DND-41 (cell line): ENCODE data around the gene ZNF805.
"Not testable (repeated sequence)": the region's sequence is repeated elsewhere in the genome, so short reads cannot be mapped to it uniquely, and the experiment has no call there.

ENCODE experiments used
- ATAC-seq: fragments of 200-7000 bp; cut with Tn5 transposase; 3 replicates; pipeline ENCODE4 v1.9.1; 2021; ENCODE audit warnings: low read depth; ENCODE audit not compliant: insufficient read depth
- DNase-seq: peaks from one replicate; pipeline ENCODE4 v3.0.0-alpha.2; 2020
- H2AFZ ChIP-seq: 2 replicates; pipeline ENCODE4 v1.6.0; 2012; ENCODE audit warnings: low read depth, low read length
- H3K27ac ChIP-seq: 2 replicates; pipeline ENCODE4 v1.5.1; 2012; ENCODE audit warnings: low read length, inconsistent platforms
- H3K27me3 ChIP-seq: fragments of 200-600 bp; sonication (generic); 2 replicates; pipeline ENCODE4 v1.6.0; 2012; ENCODE audit warnings: low read length, mild to moderate bottlenecking, inconsistent platforms; ENCODE audit not compliant: insufficient read depth, poor library complexity
- H3K36me3 ChIP-seq: 2 replicates; pipeline ENCODE4 v1.5.1; 2012; ENCODE audit warnings: low read length, inconsistent platforms; ENCODE audit not compliant: insufficient read depth
- H3K4me1 ChIP-seq: 2 replicates; pipeline ENCODE4 v1.5.1; 2012; ENCODE audit warnings: mild to moderate bottlenecking, low read length; ENCODE audit not compliant: insufficient read depth
- H3K4me2 ChIP-seq: 2 replicates; pipeline ENCODE4 v1.6.0; 2012; ENCODE audit warnings: mild to moderate bottlenecking, moderate library complexity, low read length, inconsistent platforms; ENCODE audit not compliant: insufficient read depth
- H3K4me3 ChIP-seq, 2 experiments: fragments of 200-600 bp in 1 of 2; shearing (Covaris generic) in 1 of 2; 2 replicates each; pipeline ENCODE4 v1.5.1; 2012 to 2016; ENCODE audit warnings: inconsistent platforms in 2 of 2, low read length in 2 of 2, mild to moderate bottlenecking in 2 of 2, low read depth in 1 of 2, moderate library complexity in 1 of 2
- H3K79me2 ChIP-seq: 2 replicates; pipeline ENCODE4 v1.6.0; 2012; ENCODE audit warnings: low read length, inconsistent platforms; ENCODE audit not compliant: insufficient read depth
- H3K9ac ChIP-seq: 2 replicates; pipeline ENCODE4 v1.6.0; 2012; ENCODE audit warnings: low read depth, mild to moderate bottlenecking, inconsistent platforms, low read length, moderate library complexity
- H3K9me3 ChIP-seq: 2 replicates; pipeline ENCODE4 v1.5.1; 2012; ENCODE audit warnings: low read length, moderate library complexity, mild to moderate bottlenecking, inconsistent platforms; ENCODE audit not compliant: insufficient read depth, severe bottlenecking
- H4K20me1 ChIP-seq: 2 replicates; pipeline ENCODE4 v1.6.0; 2012; ENCODE audit warnings: low read length; ENCODE audit not compliant: insufficient read depth
- CTCF ChIP-seq: IDR thresholded peaks from 2 replicates; pipeline ENCODE4 v1.5.1; 2012; ENCODE audit warnings: borderline replicate concordance, low read length, moderate library complexity, mild to moderate bottlenecking; ENCODE audit not compliant: poor library complexity, severe bottlenecking; ENCODE audit errors: extremely low read depth
- EZH2 ChIP-seq: IDR thresholded peaks from 3 replicates; pipeline ENCODE4 v1.6.1; 2012; ENCODE audit warnings: borderline replicate concordance, low read depth, mild to moderate bottlenecking, moderate library complexity, low read length, inconsistent platforms; ENCODE audit not compliant: severe bottlenecking

Gene ZNF805

GRCh38 chr19:57245066-57245465 lies 4.6 kb downstream of the ZNF805 start:
- Histone ChIP-seq H3K4me3 (no peak overlapping the region), H3K9ac (no peak overlapping the region), H3K27ac (no peak overlapping the region), H3K4me2 (no peak overlapping the region), H2AFZ (no peak overlapping the region), H3K36me3 (peaks cover 67% of the 10 kb centered on the region), H3K79me2 (peaks cover 50% of the 10 kb centered on the region), H3K9me3 (no peaks in the 10 kb centered on the region), H3K4me1 (peaks cover 24% of the 10 kb centered on the region), H3K27me3 (no peaks in the 10 kb centered on the region), H4K20me1 (peaks cover 11% of the 10 kb centered on the region)
- no peak for DNase-seq
- TF ChIP-seq EZH2, result no peak
- TF ChIP-seq CTCF, result no peak
- ATAC-seq, result no peak

- Histone ChIP-seq H3K4me2 (no peak overlapping the region), H3K27me3 (no peaks in the 10 kb centered on the region), H2AFZ (no peak overlapping the region), H3K9ac (no peak overlapping the region), H3K36me3 (peaks cover 75% of the 10 kb centered on the region), H3K4me3 (no peak overlapping the region), H3K27ac (no peak overlapping the region), H3K4me1 (peaks cover 21% of the 10 kb centered on the region), H3K9me3 (no peaks in the 10 kb centered on the region), H3K79me2 (peaks cover 43% of the 10 kb centered on the region), H4K20me1 (peaks cover 11% of the 10 kb centered on the region)
- DNase-seq, result no peak
- no peak for ATAC-seq
- TF ChIP-seq EZH2 (no peak), CTCF (no peak)
Observed at GRCh38 chr19:57245959-57246358, 5.5 kb downstream of the ZNF805 start.

- no peak overlapping the region for H3K9ac ChIP-seq
- no peak for TF ChIP-seq EZH2
- no peak for TF ChIP-seq CTCF
- no peaks in the 10 kb centered on the region for H3K9me3 ChIP-seq
- peaks cover 16% of the 10 kb centered on the region for H3K79me2 ChIP-seq
- H3K36me3 ChIP-seq, result peaks cover 86% of the 10 kb centered on the region
- no peak overlapping the region for H3K4me2 ChIP-seq
- no peak overlapping the region for H2AFZ ChIP-seq
- no peaks in the 10 kb centered on the region for H4K20me1 ChIP-seq
- no peak overlapping the region for H3K27ac ChIP-seq
- DNase-seq, result no peak
- ATAC-seq, result no peak
- H3K4me3 ChIP-seq, result no peak overlapping the region
- no peaks in the 10 kb centered on the region for H3K27me3 ChIP-seq
- no peaks in the 10 kb centered on the region for H3K4me1 ChIP-seq
Observed at GRCh38 chr19:57248646-57249045, 8.2 kb downstream of the ZNF805 start.

- ATAC-seq (no peak), DNase-seq (no peak)
- no peaks in the 10 kb centered on the region for H3K9me3 ChIP-seq
- no peaks in the 10 kb centered on the region for H3K27me3 ChIP-seq
- no peaks in the 10 kb centered on the region for H3K4me1 ChIP-seq
- H4K20me1 ChIP-seq, result no peaks in the 10 kb centered on the region
- TF ChIP-seq EZH2 (no peak), CTCF (no peak)
- H3K4me2 ChIP-seq, result no peak overlapping the region
- peaks cover 13% of the 10 kb centered on the region; the same call in 1 of the 2 replicates for H3K79me2 ChIP-seq
- H3K9ac ChIP-seq, result no peak overlapping the region
- no peak overlapping the region for H2AFZ ChIP-seq
- H3K4me3 ChIP-seq, result no peak overlapping the region
- peaks cover 88% of the 10 kb centered on the region for H3K36me3 ChIP-seq
- no peak overlapping the region for H3K27ac ChIP-seq
Observed at GRCh38 chr19:57249329-57249728, 8.9 kb downstream of the ZNF805 start.

GRCh38 chr19:57253767-57254166 lies 13.3 kb downstream of the ZNF805 start:
- H3K9ac ChIP-seq, H3K9me3 ChIP-seq, H3K4me2 ChIP-seq, DNase-seq, ATAC-seq, H2AFZ ChIP-seq, H3K79me2 ChIP-seq, H3K27me3 ChIP-seq, H3K4me1 ChIP-seq, H3K27ac ChIP-seq, H4K20me1 ChIP-seq, H3K4me3 ChIP-seq: not testable (repeated sequence)
- H3K36me3 ChIP-seq, result peaks cover 59% of the 10 kb centered on the region
